GM18951 (cell line): ENCODE data around the gene POR.

Experiments
- POLR2A ChIP-seq: IDR thresholded peaks from 4 replicates; pipeline ENCODE4 v1.6.1; 2011; ENCODE audit warnings: mild to moderate bottlenecking; ENCODE audit not compliant: insufficient read length, insufficient read depth; ENCODE audit errors: extremely low read depth
- in situ Hi-C: fragments of 300-500 bp; cut with MboI; formaldehyde crosslinking; loops from one replicate; pipeline ENCODE4 v1.12.0; 2022; ENCODE audit warnings: low sequenced_read_pairs, mixed read lengths, inconsistent platforms; ENCODE audit not compliant: unreplicated experiment

The POR gene

GRCh38 chr7:75916685-75917634 lies 2.0 kb downstream of the POR start:
- in situ Hi-C loops: no loop called here
- no peak for TF ChIP-seq POLR2A

GRCh38 chr7:75920431-75921161 lies 5.6 kb downstream of the POR start:
- TF ChIP-seq POLR2A: no peak
- in situ Hi-C loops: no loop called here

GRCh38 chr7:75921479-75921878 lies 6.5 kb downstream of the POR start:
- no peak for TF ChIP-seq POLR2A
- in situ Hi-C loops: no loop called here

GRCh38 chr7:75922966-75923603 lies 8.1 kb downstream of the POR start:
- no peak for TF ChIP-seq POLR2A
- in situ Hi-C loops: no loop called here

GRCh38 chr7:75924256-75924655 lies 9.3 kb downstream of the POR start:
- no peak for TF ChIP-seq POLR2A
- in situ Hi-C loops: no loop called here

GRCh38 chr7:75924889-75925288 lies 9.9 kb downstream of the POR start:
- no peak for TF ChIP-seq POLR2A
- in situ Hi-C loops: no loop called here

- TF ChIP-seq POLR2A: no peak
- in situ Hi-C loops: no loop called here
Measured at GRCh38 chr7:75925717-75926435, 10.9 kb downstream of the POR start.

- in situ Hi-C loops: no loop called here
- no peak for TF ChIP-seq POLR2A
Measured at GRCh38 chr7:75928568-75928914, 13.6 kb downstream of the POR start.

- no peak for TF ChIP-seq POLR2A
Measured at GRCh38 chr7:75931680-75932079, 16.7 kb downstream of the POR start.

GRCh38 chr7:75937958-75938786 lies 23.2 kb downstream of the POR start:
- in situ Hi-C loops: no loop called here
- TF ChIP-seq POLR2A: no peak

More at GRCh38 chr7:75931680-75932079, 16.7 kb downstream of the POR start:
- in situ Hi-C loops: no loop called here

GRCh38 chr7:75938921-75939320 lies 24.0 kb downstream of the POR start:
- TF ChIP-seq POLR2A: no peak
- in situ Hi-C loops: no loop called here

GRCh38 chr7:75943864-75944263 lies 28.9 kb downstream of the POR start:
- in situ Hi-C loops: no loop called here

More at GRCh38 chr7:75943864-75944263, 28.9 kb downstream of the POR start:
- no peak for TF ChIP-seq POLR2A
